CD8-positive, alpha-beta memory T cell (primary cell): Measurements from ENCODE around the gene BFSP1. TPM values are rescaled to one million over a fixed set of nuclear protein-coding genes. Genes with fewer than 3 reads are reported as not detected.
A peak's percentile ranks its signal among the peaks of the same experiment; 100 is the strongest.

Experiments used
- CTCF ChIA-PET: fragments of 350-600 bp; sonication (Branson Sonifier 250); formaldehyde crosslinking; loops from one replicate; lab custom pipeline; 2021; ENCODE audit warnings: antibody characterized with exemption; lab: Charles Lee
- POLR2A ChIA-PET: fragments of 350-600 bp; sonication (Branson Sonifier 250); formaldehyde crosslinking; loops from one replicate; lab custom pipeline; 2021; ENCODE audit warnings: antibody characterized with exemption; lab: Charles Lee
- DNase-seq, 5 donors: peaks; one replicate each; pipeline versions ENCODE4 v3.0.0 to v3.0.0-alpha.2; 2020 to 2022; ENCODE audit warnings: mixed read lengths in 1 of 5
- H3K27ac ChIP-seq: one replicate; pipeline ENCODE4 v1.7.0; 2013; ENCODE audit warnings: low read depth, mild to moderate bottlenecking, low read length, moderate library complexity
- H3K27me3 ChIP-seq: 2 replicates; pipeline ENCODE4 v1.7.0; 2013; ENCODE audit warnings: low read length, mild to moderate bottlenecking; ENCODE audit not compliant: insufficient read depth, poor library complexity, severe bottlenecking
- H3K36me3 ChIP-seq: 2 replicates; pipeline ENCODE4 v1.7.0; 2013; ENCODE audit warnings: mild to moderate bottlenecking, low read length, moderate library complexity; ENCODE audit not compliant: insufficient read depth
- H3K4me1 ChIP-seq: 2 replicates; pipeline ENCODE4 v1.7.0; 2013; ENCODE audit warnings: mild to moderate bottlenecking, low read length, moderate library complexity; ENCODE audit not compliant: insufficient read depth
- H3K4me3 ChIP-seq: 2 replicates; pipeline ENCODE4 v1.7.0; 2013; ENCODE audit warnings: mild to moderate bottlenecking, low read length
- H3K9me3 ChIP-seq: 2 replicates; pipeline ENCODE4 v1.7.0; 2013; ENCODE audit warnings: mild to moderate bottlenecking, low read length
- H3K27ac Mint-ChIP-seq, 8 donors: one replicate each; pipeline ENCODE4 v1.8.0; 2020 to 2021; ENCODE audit warnings: mixed read lengths in 8 of 8, mild to moderate bottlenecking in 6 of 8, inconsistent platforms in 3 of 8, moderate library complexity in 3 of 8
- H3K27me3 Mint-ChIP-seq, 2 donors: one replicate each; pipeline ENCODE4 v1.8.0; 2020 to 2021; ENCODE audit warnings: mixed read lengths in 2 of 2, mild to moderate bottlenecking in 1 of 2, moderate library complexity in 1 of 2
- H3K36me3 Mint-ChIP-seq, 3 donors: one replicate each; pipeline ENCODE4 v1.8.0; 2020 to 2021; ENCODE audit warnings: mixed read lengths in 3 of 3, inconsistent platforms in 1 of 3, mild to moderate bottlenecking in 1 of 3
- H3K4me1 Mint-ChIP-seq, 3 donors: one replicate each; pipeline ENCODE4 v1.8.0; 2020 to 2021; ENCODE audit warnings: mixed read lengths in 3 of 3, inconsistent platforms in 1 of 3, mild to moderate bottlenecking in 1 of 3
- H3K4me3 Mint-ChIP-seq, 7 donors: one replicate each; pipeline ENCODE4 v1.8.0; 2020 to 2021; ENCODE audit warnings: mixed read lengths in 7 of 7, mild to moderate bottlenecking in 6 of 7, moderate library complexity in 4 of 7, inconsistent platforms in 2 of 7
- H3K9me3 Mint-ChIP-seq, 5 donors: one replicate each; pipeline ENCODE4 v1.8.0; 2020 to 2022; ENCODE audit warnings: mixed read lengths in 5 of 5, mild to moderate bottlenecking in 3 of 5, moderate library complexity in 2 of 5, inconsistent platforms in 1 of 5
- polyA plus RNA-seq: library from polyadenylated mRNA; unstranded; fragments of 300-500 nt; fragmentation: Illumina TruSeq; gene quantifications from one replicate; pipeline ENCODE4 v1.2.3, GENCODE V29; 2021
- total RNA-seq, 2 experiments: library from RNA; stranded (reverse); gene quantifications; one replicate each; pipeline ENCODE4 v1.2.3, GENCODE V29; 2021

The BFSP1 gene
- total and polyA plus RNA-seq, 3 experiments from 2014 or later: 0.24 to 1.8 (median 0.26) TPM

GRCh38 chr20:17529586-17529985 is 1.6 kb downstream of the BFSP1 start:
- ChIA-PET CTCF (interaction anchor here (0.9 kb wide), 1 partner anchor 24 kb away, joined by 3 read pairs; no protein-coding TSS in a partner anchor), POLR2A (no interaction called here)
- peaks cover 4 to 10% of the 10 kb centered on the region in 2 donors for H3K27me3 Mint-ChIP-seq
- no peaks in the 10 kb centered on the region for H3K9me3 Mint-ChIP-seq
- DNase-seq: no peak
- no peak overlapping the region for H3K4me3 ChIP-seq
- no peaks in the 10 kb centered on the region for H3K27me3 ChIP-seq
- peaks cover 11 to 21% (median 18%) of the 10 kb centered on the region in 3 donors for H3K4me1 Mint-ChIP-seq
- no peak overlapping the region for H3K27ac ChIP-seq
- no peaks in the 10 kb centered on the region for H3K9me3 ChIP-seq
- no peaks in the 10 kb centered on the region for H3K36me3 ChIP-seq
- H3K36me3 Mint-ChIP-seq: no peaks in the 10 kb centered on the region
- peak overlapping the region in 1 of 8 donors; percentile 73 for H3K27ac Mint-ChIP-seq
- H3K4me1 ChIP-seq: peaks cover 4% of the 10 kb centered on the region
- H3K4me3 Mint-ChIP-seq: peak overlapping the region in 1 of 7 donors; percentile 85

- no peak for DNase-seq
- Histone ChIP-seq H3K4me3 (no peak overlapping the region), H3K9me3 (no peaks in the 10 kb centered on the region), H3K36me3 (no peaks in the 10 kb centered on the region), H3K27ac (no peak overlapping the region), H3K27me3 (no peaks in the 10 kb centered on the region), H3K4me1 (no peaks in the 10 kb centered on the region)
- CTCF ChIA-PET: no interaction called here
- no peak overlapping the region for H3K4me3 Mint-ChIP-seq
- H3K9me3 Mint-ChIP-seq: no peaks in the 10 kb centered on the region
- H3K27me3 Mint-ChIP-seq: peaks cover under 1 to 5% of the 10 kb centered on the region in 2 donors
- H3K4me1 Mint-ChIP-seq: peaks cover 5 to 7% (median 6%) of the 10 kb centered on the region in 3 donors
- H3K27ac Mint-ChIP-seq: no peak overlapping the region
- POLR2A ChIA-PET: no interaction called here
- no peaks in the 10 kb centered on the region for H3K36me3 Mint-ChIP-seq
These were observed 5.5 kb downstream of the BFSP1 start for GRCh38 chr20:17525650-17526049.

- DNase-seq: no peak
- CTCF ChIA-PET: interaction anchor here (1.5 kb wide), 1 partner anchor 20 kb away, joined by 7 read pairs; no protein-coding TSS in a partner anchor
- Histone ChIP-seq H3K9me3 (no peaks in the 10 kb centered on the region), H3K27me3 (no peaks in the 10 kb centered on the region), H3K4me3 (no peak overlapping the region), H3K4me1 (no peaks in the 10 kb centered on the region), H3K27ac (no peak overlapping the region), H3K36me3 (no peaks in the 10 kb centered on the region)
- peaks cover under 1 to 4% (median 1%) of the 10 kb centered on the region in 3 donors for H3K4me1 Mint-ChIP-seq
- no peak overlapping the region for H3K4me3 Mint-ChIP-seq
- no peaks in the 10 kb centered on the region for H3K9me3 Mint-ChIP-seq
- H3K27me3 Mint-ChIP-seq: peaks cover 0 to 2% of the 10 kb centered on the region in 2 donors
- POLR2A ChIA-PET: no interaction called here
- H3K27ac Mint-ChIP-seq: no peak overlapping the region
- H3K36me3 Mint-ChIP-seq: no peaks in the 10 kb centered on the region
These were observed 6.0 kb downstream of the BFSP1 start for GRCh38 chr20:17525132-17525531.

DNA sequence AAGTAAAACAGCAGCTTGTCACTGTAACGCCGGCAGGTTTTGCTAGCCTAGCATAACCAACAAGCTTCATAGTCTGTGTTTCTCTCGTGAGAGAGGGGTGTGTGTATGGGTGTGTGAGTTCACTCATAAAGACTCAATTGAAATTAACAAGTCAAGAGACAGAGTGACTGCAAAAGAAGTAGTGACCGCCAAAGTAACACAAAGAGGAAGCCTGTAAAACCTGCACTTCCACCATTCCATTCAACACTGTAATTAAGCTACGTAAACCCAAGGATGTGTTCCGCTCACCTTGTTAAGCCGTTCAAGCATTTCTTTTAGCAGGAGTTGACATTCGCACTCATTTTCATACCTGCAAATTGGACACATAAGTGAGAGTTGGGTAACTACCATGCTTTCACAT is 6.6 kb downstream of the BFSP1 start:
- Histone ChIP-seq H3K27me3 (no peaks in the 10 kb centered on the region), H3K36me3 (no peaks in the 10 kb centered on the region), H3K27ac (no peak overlapping the region), H3K9me3 (no peaks in the 10 kb centered on the region), H3K4me1 (no peaks in the 10 kb centered on the region), H3K4me3 (no peak overlapping the region)
- ChIA-PET POLR2A (no interaction called here), CTCF (interaction anchor here (1.5 to 1.8 kb wide), 2 partner anchors 11 to 20 kb away, joined by 4 to 7 read pairs; no protein-coding TSS in a partner anchor)
- Mint-ChIP-seq H3K4me3 (no peak overlapping the region), H3K27ac (no peak overlapping the region), H3K4me1 (peaks cover 0 to 4% (median 0%) of the 10 kb centered on the region in 3 donors), H3K36me3 (no peaks in the 10 kb centered on the region), H3K9me3 (no peaks in the 10 kb centered on the region), H3K27me3 (peaks cover 0 to 2% of the 10 kb centered on the region in 2 donors)
- DNase-seq: no peak

- Mint-ChIP-seq H3K36me3 (no peaks in the 10 kb centered on the region), H3K4me3 (no peak overlapping the region), H3K27ac (no peak overlapping the region), H3K4me1 (peaks cover 0 to 2% (median 0%) of the 10 kb centered on the region in 3 donors), H3K9me3 (no peaks in the 10 kb centered on the region), H3K27me3 (peaks cover 0 to 2% of the 10 kb centered on the region in 2 donors)
- H3K4me1 ChIP-seq: no peaks in the 10 kb centered on the region
- ChIA-PET CTCF (interaction anchor here (1.8 kb wide), 1 partner anchor 10 kb away, joined by 4 read pairs; no protein-coding TSS in a partner anchor), POLR2A (no interaction called here)
- DNase-seq: no peak
- H3K4me3 ChIP-seq: no peak overlapping the region
- H3K36me3 ChIP-seq: no peaks in the 10 kb centered on the region
- no peaks in the 10 kb centered on the region for H3K27me3 ChIP-seq
- H3K9me3 ChIP-seq: no peaks in the 10 kb centered on the region
- H3K27ac ChIP-seq: no peak overlapping the region
These were observed 7.9 kb downstream of the BFSP1 start for GRCh38 chr20:17523326-17523725.

GRCh38 chr20:17522528-17522927 is 8.7 kb downstream of the BFSP1 start:
- H3K27me3 ChIP-seq: no peaks in the 10 kb centered on the region
- Mint-ChIP-seq H3K4me3 (no peak overlapping the region), H3K4me1 (peaks cover 0 to 2% (median 0%) of the 10 kb centered on the region in 3 donors), H3K27ac (no peak overlapping the region), H3K36me3 (no peaks in the 10 kb centered on the region), H3K27me3 (peaks cover 0 to 2% of the 10 kb centered on the region in 2 donors), H3K9me3 (no peaks in the 10 kb centered on the region)
- no peaks in the 10 kb centered on the region for H3K4me1 ChIP-seq
- no peak overlapping the region for H3K27ac ChIP-seq
- DNase-seq: no peak
- H3K36me3 ChIP-seq: no peaks in the 10 kb centered on the region
- no peaks in the 10 kb centered on the region for H3K9me3 ChIP-seq
- no peak overlapping the region for H3K4me3 ChIP-seq
- POLR2A ChIA-PET: no interaction called here
- CTCF ChIA-PET: no interaction called here

- Mint-ChIP-seq H3K36me3 (no peaks in the 10 kb centered on the region), H3K27me3 (peaks cover 0 to 2% of the 10 kb centered on the region in 2 donors), H3K4me1 (peaks cover 0 to 2% (median 0%) of the 10 kb centered on the region in 3 donors), H3K9me3 (no peaks in the 10 kb centered on the region), H3K4me3 (no peak overlapping the region), H3K27ac (peak overlapping the region in 2 of 8 donors; percentile 32 to 75)
- H3K27ac ChIP-seq: no peak overlapping the region
- H3K27me3 ChIP-seq: no peaks in the 10 kb centered on the region
- DNase-seq: no peak
- no peaks in the 10 kb centered on the region for H3K36me3 ChIP-seq
- H3K4me3 ChIP-seq: no peak overlapping the region
- CTCF ChIA-PET: interaction anchor here (1.4 kb wide), 1 partner anchor 16 kb away, joined by 5 read pairs; no protein-coding TSS in a partner anchor
- no peaks in the 10 kb centered on the region for H3K4me1 ChIP-seq
- no peaks in the 10 kb centered on the region for H3K9me3 ChIP-seq
- POLR2A ChIA-PET: no interaction called here
These were observed 10.6 kb downstream of the BFSP1 start for GRCh38 chr20:17520583-17520982.

GRCh38 chr20:17519606-17520285 is 11.4 kb downstream of the BFSP1 start:
- H3K4me3 Mint-ChIP-seq: no peak overlapping the region
- H3K27ac Mint-ChIP-seq: no peak overlapping the region
- no peaks in the 10 kb centered on the region for H3K36me3 ChIP-seq
- H3K9me3 Mint-ChIP-seq: no peaks in the 10 kb centered on the region
- H3K4me1 Mint-ChIP-seq: peaks cover 0 to 2% (median 0%) of the 10 kb centered on the region in 3 donors
- no peaks in the 10 kb centered on the region for H3K4me1 ChIP-seq
- no peak overlapping the region for H3K27ac ChIP-seq
- H3K9me3 ChIP-seq: no peaks in the 10 kb centered on the region
- no peak for DNase-seq
- no peaks in the 10 kb centered on the region for H3K27me3 ChIP-seq
- H3K36me3 Mint-ChIP-seq: no peaks in the 10 kb centered on the region
- H3K27me3 Mint-ChIP-seq: peaks cover 0 to 2% of the 10 kb centered on the region in 2 donors
- no peak overlapping the region for H3K4me3 ChIP-seq
- ChIA-PET POLR2A (no interaction called here), CTCF (interaction anchor here (1.4 kb wide), 1 partner anchor 15 kb away, joined by 5 read pairs; no protein-coding TSS in a partner anchor)
